OCI-LY7 (cell line): Measurements from ENCODE around the gene SLC48A1. TPM values are rescaled to one million over a fixed set of nuclear protein-coding genes. Genes with fewer than 3 reads are reported as not detected.

Experiments used
- BruUV-seq: library from RNA; stranded (reverse); fragments of 400-500 nt; replicated peaks from 2 replicates; lab custom pipeline; 2021; lab: Mats Ljungman, UMichigan
- CTCF ChIA-PET: fragments of 300-600 bp; sonication (Branson Sonifier 250); formaldehyde crosslinking; loops from one replicate; lab custom pipeline; 2022; ENCODE audit warnings: antibody characterized with exemption; ENCODE audit not compliant: unreplicated experiment; lab: Charles Lee
- POLR2A ChIA-PET: fragments of 300-600 bp; sonication (Branson Sonifier 250); formaldehyde crosslinking; loops from one replicate; lab custom pipeline; 2022; ENCODE audit warnings: antibody characterized with exemption; lab: Charles Lee
- DNase-seq: peaks from one replicate; pipeline ENCODE4 v3.0.0-alpha.2; 2015; ENCODE audit warnings: low spot score
- H2AFZ ChIP-seq: fragments of 200-600 bp; sonication (generic), shearing (Covaris generic); 2 replicates; pipeline ENCODE4 v1.6.1; 2014; ENCODE audit warnings: mild to moderate bottlenecking, antibody characterized with exemption, low read length, moderate library complexity
- H3K27ac ChIP-seq: fragments of 200-600 bp; sonication (generic); 2 replicates; pipeline ENCODE4 v1.5.1; 2014; ENCODE audit warnings: mixed run types, low read depth, mild to moderate bottlenecking, moderate library complexity, low read length, inconsistent platforms; ENCODE audit not compliant: poor library complexity, severe bottlenecking
- H3K36me3 ChIP-seq: fragments of 200-600 bp; sonication (generic); 2 replicates; pipeline ENCODE4 v1.6.1; 2014; ENCODE audit warnings: mild to moderate bottlenecking, antibody characterized with exemption, low read length, moderate library complexity, mixed read lengths; ENCODE audit not compliant: insufficient read depth
- H3K4me1 ChIP-seq: fragments of 200-600 bp; sonication (generic); 2 replicates; pipeline ENCODE4 v1.5.1; 2014; ENCODE audit warnings: mild to moderate bottlenecking, low read length; ENCODE audit not compliant: insufficient read depth, poor library complexity, severe bottlenecking
- H3K4me2 ChIP-seq: fragments of 200-600 bp; sonication (generic); 2 replicates; pipeline ENCODE4 v1.6.1; 2014; ENCODE audit warnings: mild to moderate bottlenecking, low read length
- H3K4me3 ChIP-seq: fragments of 200-600 bp; sonication (generic); 2 replicates; pipeline ENCODE4 v1.5.1; 2014; ENCODE audit warnings: mild to moderate bottlenecking, low read depth, low read length; ENCODE audit not compliant: poor library complexity, severe bottlenecking
- H3K79me2 ChIP-seq: fragments of 200-600 bp; sonication (generic); 2 replicates; pipeline ENCODE4 v1.6.1; 2016; ENCODE audit warnings: low read depth, mild to moderate bottlenecking, low read length, moderate library complexity, mixed read lengths; ENCODE audit not compliant: insufficient read depth
- H3K9me2 ChIP-seq: fragments of 200-600 bp; sonication (generic); 2 replicates; pipeline ENCODE4 v1.6.1; 2016; ENCODE audit warnings: mild to moderate bottlenecking, low read length, mixed read lengths; ENCODE audit not compliant: insufficient read depth
- H3K9me3 ChIP-seq: fragments of 200-600 bp; sonication (generic); 2 replicates; pipeline ENCODE4 v1.6.1; 2014; ENCODE audit warnings: mild to moderate bottlenecking, mixed run types, low read length, mixed read lengths
- H4K20me1 ChIP-seq: fragments of 200-600 bp; sonication (generic); 2 replicates; pipeline ENCODE4 v1.6.1; 2014; ENCODE audit warnings: mild to moderate bottlenecking, antibody characterized with exemption, low read length, moderate library complexity, mixed read lengths; ENCODE audit not compliant: insufficient read depth
- EZH2phosphoT487 ChIP-seq: fragments of 200-600 bp; sonication (generic); IDR thresholded peaks from 2 replicates; pipeline ENCODE4 v1.6.1; 2018; ENCODE audit warnings: low read depth, borderline replicate concordance, mild to moderate bottlenecking, mixed run types, antibody characterized with exemption, low read length, moderate library complexity, mixed read lengths
- intact Hi-C: fragments of 100-400 bp; cut with micrococcal nuclease; formaldehyde crosslinking; loops from one replicate; pipeline ENCODE4 v1.10.0; 2022; ENCODE audit not compliant: unreplicated experiment
- total RNA-seq, 2 experiments: library from RNA; depleted of rRNA in 1 of 2; stranded (reverse); fragments of >200 nt in 1 of 2; shearing (Covaris generic) in 1 of 2; gene quantifications; 2 replicates each; pipeline ENCODE4 v1.2.3, GENCODE V29; 2014 to 2022
- TF ChIP-seq, protein P1 (sequence below): fragments of 200-600 bp; sonication (generic); conservative IDR thresholded peaks from 2 replicates; pipeline ENCODE4 v1.5.1; 2014; ENCODE audit warnings: mild to moderate bottlenecking, antibody characterized with exemption, low read length, moderate library complexity, mixed read lengths

Gene SLC48A1
- total RNA-seq, 2 experiments from 2014 or later: 9.6 to 12.0 TPM

DNA sequence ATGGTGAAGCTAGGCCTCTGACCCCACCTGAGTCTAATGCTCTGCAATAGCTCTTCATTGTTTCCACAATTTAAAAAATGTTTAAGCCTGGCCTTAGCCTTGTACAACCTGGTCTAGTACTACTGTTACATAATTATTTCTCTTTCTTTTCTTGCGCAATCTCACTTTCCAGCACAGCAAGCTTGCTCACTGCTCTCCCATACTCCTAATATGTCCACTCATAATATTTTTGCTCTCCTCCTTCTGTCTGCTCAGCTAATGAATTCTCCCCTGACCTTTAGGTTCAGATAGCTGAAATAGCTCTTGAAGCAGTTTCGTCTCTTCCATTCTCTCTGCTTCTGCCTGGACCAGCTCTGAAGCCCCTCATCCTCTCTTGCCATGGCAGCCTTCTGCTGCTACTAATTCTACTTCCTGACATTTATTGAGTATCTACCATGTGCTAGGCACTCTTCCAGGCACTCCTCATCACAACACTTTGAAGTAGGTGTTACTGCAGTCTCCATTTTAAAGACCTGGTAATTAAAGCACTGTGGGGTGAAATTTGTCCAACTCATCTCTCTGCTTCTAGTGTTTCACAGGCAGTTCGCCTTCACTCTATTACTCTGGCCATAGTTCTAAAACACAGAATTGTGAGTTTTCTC, 2.8 kb upstream of the SLC48A1 start:
- Histone ChIP-seq H3K4me1 (peaks cover 29% of the 10 kb centered on the region), H3K9me3 (no peaks in the 10 kb centered on the region), H3K27ac (no peak overlapping the region), H3K4me3 (no peak overlapping the region), H4K20me1 (no peaks in the 10 kb centered on the region), H3K4me2 (no peak overlapping the region), H2AFZ (no peak overlapping the region), H3K9me2 (no peaks in the 10 kb centered on the region), H3K79me2 (no peaks in the 10 kb centered on the region), H3K36me3 (no peaks in the 10 kb centered on the region)
- no TSS peak for BruUV-seq
- ChIA-PET POLR2A (interaction anchor here (1.1 to 2.7 kb wide), 3 partner anchors 12 to 29 kb away, joined by 3 to 14 read pairs (median 10); partner anchors contain the start of gene RAPGEF3), CTCF (interaction anchor here (1.0 to 7.1 kb wide), 2 partner anchors 27 to 30 kb away, joined by 5 to 74 read pairs; no protein-coding TSS in a partner anchor)
- intact Hi-C loops: loop anchor here (10.0 kb wide), 1 partner anchor 195 kb away; the partner anchor contains the start of gene TMEM106C
- TF ChIP-seq, protein P1, sequence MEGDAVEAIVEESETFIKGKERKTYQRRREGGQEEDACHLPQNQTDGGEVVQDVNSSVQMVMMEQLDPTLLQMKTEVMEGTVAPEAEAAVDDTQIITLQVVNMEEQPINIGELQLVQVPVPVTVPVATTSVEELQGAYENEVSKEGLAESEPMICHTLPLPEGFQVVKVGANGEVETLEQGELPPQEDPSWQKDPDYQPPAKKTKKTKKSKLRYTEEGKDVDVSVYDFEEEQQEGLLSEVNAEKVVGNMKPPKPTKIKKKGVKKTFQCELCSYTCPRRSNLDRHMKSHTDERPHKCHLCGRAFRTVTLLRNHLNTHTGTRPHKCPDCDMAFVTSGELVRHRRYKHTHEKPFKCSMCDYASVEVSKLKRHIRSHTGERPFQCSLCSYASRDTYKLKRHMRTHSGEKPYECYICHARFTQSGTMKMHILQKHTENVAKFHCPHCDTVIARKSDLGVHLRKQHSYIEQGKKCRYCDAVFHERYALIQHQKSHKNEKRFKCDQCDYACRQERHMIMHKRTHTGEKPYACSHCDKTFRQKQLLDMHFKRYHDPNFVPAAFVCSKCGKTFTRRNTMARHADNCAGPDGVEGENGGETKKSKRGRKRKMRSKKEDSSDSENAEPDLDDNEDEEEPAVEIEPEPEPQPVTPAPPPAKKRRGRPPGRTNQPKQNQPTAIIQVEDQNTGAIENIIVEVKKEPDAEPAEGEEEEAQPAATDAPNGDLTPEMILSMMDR: no peak
- no peak for TF ChIP-seq EZH2phosphoT487
- no peak for DNase-seq

DNA sequence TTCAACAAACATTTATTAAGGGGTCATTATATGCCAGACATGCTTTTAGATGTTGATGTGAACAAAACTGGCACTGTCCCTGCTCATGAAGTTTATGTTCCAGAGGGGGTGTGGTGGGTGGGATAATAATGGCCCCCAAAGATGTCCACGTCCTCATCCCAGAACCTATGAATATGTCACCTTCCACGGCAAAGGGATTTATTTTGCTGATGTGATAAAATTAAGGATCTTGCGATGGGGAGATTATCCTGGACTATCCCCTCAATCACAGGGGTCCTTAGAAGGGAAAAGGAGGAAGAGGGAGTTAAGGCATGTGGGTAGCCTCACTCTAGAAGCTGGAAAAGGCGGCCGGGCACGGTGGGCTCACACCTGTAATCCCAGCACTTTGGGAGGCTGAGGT, 1.7 kb upstream of the SLC48A1 start:
- Histone ChIP-seq H4K20me1 (no peaks in the 10 kb centered on the region), H3K79me2 (no peaks in the 10 kb centered on the region), H3K4me3 (no peak overlapping the region), H2AFZ (no peak overlapping the region), H3K27ac (no peak overlapping the region), H3K36me3 (no peaks in the 10 kb centered on the region), H3K4me2 (no peak overlapping the region), H3K9me3 (no peaks in the 10 kb centered on the region), H3K4me1 (peaks cover 37% of the 10 kb centered on the region), H3K9me2 (no peaks in the 10 kb centered on the region)
- POLR2A ChIA-PET: interaction anchor here (0.6 to 2.7 kb wide), 5 partner anchors 13 to 907 kb away, joined by 3 to 10 read pairs (median 3); partner anchors contain the start of genes ENDOU and RAPGEF3
- DNase-seq: no peak
- TF ChIP-seq, protein P1: no peak
- no peak for TF ChIP-seq EZH2phosphoT487
- BruUV-seq: no TSS peak
- CTCF ChIA-PET: interaction anchor here (7.1 kb wide), 1 partner anchor 28 kb away, joined by 74 read pairs; no protein-coding TSS in a partner anchor
- intact Hi-C loops: loop anchor here (10.0 kb wide), 1 partner anchor 193 kb away; the partner anchor contains the start of gene TMEM106C
